ENCODE measurements around the gene ZYG11B.

GRCh38 chr1:52709016-52709415 lies 17.2 kb upstream of the ZYG11B start:
- no peak for TF ChIP-seq POLR2A (IDR thresholded peaks at IDR 0.05; ENCODE audit: low read depth, low read length)
- no peak for TF ChIP-seq POLR2AphosphoS5 (IDR thresholded peaks at IDR 0.05; ENCODE audit: low read depth, low read length)

Measured in GM12892 (cell line).